Stimulated activated CD8-positive, alpha-beta memory T cell treated with anti-CD3 and anti-CD28 coated beads, Interleukin-2, amount 100 ng/mL, for 48 hours (primary cell): ENCODE measurements around the gene CSRNP3.

ENCODE experiments used
- DNase-seq, 2 donors: peaks; one replicate each; pipeline ENCODE4 v3.0.0-alpha.2; 2020; ENCODE audit warnings: low read depth in 2 of 2

The CSRNP3 gene, protein sequence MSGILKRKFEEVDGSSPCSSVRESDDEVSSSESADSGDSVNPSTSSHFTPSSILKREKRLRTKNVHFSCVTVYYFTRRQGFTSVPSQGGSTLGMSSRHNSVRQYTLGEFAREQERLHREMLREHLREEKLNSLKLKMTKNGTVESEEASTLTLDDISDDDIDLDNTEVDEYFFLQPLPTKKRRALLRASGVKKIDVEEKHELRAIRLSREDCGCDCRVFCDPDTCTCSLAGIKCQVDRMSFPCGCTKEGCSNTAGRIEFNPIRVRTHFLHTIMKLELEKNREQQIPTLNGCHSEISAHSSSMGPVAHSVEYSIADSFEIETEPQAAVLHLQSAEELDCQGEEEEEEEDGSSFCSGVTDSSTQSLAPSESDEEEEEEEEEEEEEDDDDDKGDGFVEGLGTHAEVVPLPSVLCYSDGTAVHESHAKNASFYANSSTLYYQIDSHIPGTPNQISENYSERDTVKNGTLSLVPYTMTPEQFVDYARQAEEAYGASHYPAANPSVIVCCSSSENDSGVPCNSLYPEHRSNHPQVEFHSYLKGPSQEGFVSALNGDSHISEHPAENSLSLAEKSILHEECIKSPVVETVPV

DNA sequence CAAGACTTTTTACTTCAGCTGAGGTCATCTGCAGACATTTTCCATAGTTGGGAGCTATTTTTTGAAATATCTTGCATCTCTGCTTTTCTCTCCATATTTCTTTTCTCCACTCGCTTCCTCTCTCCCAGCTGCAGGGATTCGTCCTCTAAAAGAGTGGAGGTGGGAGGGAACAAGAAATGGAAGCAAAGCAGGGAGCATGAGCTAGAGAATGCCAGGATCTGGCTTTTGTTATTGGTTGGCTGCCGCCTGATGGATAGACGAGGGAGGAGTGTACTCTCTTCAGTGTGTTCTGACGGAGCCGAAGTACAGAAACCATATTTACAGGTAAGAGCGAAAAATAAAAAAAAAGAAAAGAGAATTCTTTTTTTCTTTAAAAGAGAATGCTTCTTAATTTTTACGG, at the start of gene CSRNP3:
Gene CSRNP3, plus strand, starts transcription at position 282 of the 400 bp plus-strand sequence. CDS start 125,368 bp downstream, outside the sequence.
- no peak for DNase-seq

DNA sequence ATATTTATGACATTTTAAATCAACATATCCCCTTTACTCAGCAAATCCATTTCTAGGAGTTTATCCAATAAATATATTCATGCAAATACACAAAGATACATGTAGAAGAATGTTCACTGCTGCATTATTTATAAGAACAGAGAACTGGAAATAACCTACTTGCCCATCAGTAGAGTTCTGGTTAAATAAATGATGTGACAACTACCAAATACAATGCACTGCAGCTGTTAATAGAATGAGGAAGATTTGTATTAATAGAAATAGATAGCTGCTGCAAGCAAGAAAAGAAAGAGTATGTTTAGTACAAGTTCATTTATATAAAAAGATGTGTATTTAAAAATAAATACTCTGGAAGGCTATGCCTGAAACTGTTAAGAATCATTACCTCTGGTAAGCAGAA, 49.3 kb upstream of the CSRNP3 start:
- DNase-seq: no peak

DNA sequence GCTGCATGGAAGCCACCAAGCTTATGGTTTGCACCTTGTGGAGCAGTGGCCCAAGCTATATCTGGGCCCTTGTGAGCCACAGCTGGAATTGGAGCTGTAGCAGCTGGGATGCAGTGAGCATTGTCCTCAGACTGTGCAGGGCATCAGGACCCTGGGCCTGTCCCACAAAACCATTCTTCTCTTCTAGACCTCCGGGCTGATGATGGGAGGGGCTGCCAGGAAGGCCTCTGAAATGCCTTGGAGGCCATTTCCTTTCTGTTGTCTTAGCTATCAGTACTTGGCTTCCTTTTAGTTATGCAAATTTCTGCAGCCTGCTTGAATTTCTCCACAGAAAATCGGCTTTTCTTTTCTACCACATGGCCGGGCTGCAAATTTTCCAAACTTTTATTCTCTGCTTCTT, 46.4 kb upstream of the CSRNP3 start:
- DNase-seq: no peak

DNA sequence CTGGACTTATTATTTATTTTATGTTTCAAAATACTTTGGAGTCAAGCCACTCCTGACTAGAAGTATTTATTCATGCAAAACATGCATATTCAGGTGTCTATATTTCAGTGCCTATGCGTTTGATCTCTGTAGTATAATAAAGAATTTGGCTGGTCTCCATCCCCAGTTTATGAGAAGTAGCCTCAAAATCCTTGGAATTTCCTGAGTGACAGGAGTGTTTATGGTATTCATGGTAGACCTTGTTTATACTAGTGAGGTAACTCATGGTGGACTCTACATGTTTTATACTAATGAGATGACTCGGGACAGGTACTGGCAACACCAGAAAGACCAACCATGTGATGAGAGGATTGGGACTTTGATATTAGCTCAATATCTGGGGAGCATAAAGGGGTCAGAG, 43.9 kb upstream of the CSRNP3 start:
- no peak for DNase-seq

DNA sequence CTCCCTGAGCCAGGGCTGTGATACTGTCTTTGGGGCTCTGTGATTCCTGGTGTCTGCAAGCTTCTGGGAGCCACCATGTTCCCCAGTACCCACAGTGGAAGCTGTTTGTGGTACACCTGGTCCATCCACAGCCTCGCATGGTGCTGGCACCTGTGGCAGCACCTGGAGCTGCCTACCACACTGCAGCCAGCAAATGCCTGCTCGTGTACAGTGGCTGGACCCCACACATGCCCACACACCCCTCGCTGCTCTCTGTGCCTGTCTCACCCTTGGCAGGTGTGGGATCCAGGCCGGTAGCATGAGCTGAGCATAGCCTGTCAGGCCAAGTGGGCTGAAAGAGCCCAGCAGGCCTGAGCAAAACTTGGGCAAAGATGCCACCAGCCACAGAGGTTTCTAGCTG, 41.8 kb upstream of the CSRNP3 start:
- DNase-seq: no peak

DNA sequence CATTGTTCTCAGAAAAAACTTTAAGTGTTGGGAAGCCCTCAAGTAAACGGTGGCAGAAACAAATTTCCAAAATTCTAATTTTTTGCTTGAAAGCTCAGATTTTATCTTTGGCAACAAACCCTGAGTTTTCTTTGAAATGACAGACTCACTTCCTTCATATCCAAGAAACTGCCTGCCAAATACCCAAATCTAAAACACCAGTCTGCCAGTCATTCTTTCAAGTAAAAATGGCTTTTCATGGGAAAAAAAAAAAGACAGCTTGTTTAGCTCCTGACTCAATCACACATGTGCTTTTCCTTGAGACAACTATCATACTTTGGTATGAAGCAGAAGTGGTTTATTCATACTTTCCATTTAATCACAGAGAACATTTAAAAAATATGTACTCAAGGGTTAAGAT, 40.6 kb upstream of the CSRNP3 start:
- no peak for DNase-seq

DNA sequence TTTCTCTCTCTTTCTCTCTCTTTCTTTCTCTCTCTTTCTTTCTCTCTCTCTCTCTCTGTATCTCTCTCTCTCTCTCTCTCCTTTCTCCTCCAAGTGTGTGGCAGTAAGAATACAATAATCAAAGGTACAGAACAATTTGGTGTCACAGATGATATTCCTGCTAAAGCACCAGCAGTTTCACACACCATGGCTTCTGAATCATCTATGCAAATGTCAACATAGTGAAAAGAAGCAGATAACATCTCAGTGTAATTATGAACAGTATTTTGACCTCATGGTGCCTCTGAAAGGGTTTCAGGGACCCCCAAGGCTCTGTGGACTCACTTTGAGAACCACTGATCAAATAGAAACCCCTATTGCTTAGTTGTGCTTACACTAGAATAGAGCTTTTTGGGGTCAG, 38.5 kb upstream of the CSRNP3 start:
- DNase-seq: no peak

DNA sequence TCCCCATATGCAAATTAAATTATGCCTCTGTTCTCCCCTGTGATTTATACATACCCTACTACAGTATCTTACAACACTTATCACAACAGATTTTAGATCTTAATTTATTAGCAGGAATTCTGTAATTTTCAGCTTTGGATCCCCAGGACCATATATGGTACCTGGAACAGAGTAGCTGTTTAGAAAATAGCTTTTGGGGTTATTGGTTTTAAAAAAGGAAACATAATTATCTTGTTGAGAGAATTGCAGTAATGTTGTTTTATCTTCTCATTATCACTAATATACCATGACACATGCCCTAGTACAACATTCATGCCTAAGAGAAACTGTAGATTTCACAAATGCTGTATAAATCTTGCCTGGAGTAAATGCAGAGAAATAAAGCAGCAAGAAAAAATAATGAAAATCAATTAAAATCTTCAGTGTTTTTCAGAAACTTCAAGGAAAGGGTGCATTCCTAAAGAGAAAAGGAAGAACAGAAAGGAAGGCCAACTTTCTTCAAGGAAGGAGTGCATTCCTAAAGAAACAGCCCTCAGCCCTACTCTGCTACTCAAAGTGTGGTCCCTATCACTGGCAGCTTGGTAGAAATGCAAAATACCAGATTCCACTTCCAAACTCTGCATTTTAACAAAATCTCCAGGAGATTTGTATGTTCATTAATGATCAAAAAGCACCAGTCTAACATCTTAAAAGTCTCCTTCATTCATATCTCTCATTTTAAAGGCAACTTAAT, 37.1 kb upstream of the CSRNP3 start:
- no peak for DNase-seq

DNA sequence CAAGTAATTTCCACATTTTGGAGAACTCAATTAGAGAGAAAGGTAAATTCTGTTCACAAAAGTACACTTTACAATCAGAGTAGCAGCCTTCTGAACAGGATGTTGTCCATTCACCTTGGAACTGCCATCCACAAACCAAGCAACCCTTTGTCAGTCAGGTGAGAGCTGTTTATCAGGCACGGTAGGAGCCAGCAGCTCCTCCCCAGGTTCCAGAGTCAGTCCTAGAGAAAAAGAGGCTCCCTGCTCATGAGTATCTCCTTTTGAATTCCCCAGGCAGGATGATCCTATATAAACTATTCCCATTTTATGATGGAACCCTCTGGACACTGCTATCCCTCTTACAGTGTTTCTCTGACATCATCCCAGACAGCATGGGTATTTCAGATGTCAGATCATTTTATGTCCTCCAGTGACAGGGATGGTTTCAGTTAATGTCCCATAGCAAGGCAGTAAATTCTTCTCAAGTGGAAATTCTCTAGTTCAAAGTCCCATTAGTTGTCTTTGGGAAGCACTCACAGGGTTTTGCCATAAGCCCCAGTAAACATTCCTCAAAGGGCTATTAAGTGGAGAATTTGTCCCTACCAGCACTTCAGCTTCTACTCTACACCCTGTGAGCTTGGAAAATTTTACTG, 34.5 kb upstream of the CSRNP3 start:
- DNase-seq: no peak

DNA sequence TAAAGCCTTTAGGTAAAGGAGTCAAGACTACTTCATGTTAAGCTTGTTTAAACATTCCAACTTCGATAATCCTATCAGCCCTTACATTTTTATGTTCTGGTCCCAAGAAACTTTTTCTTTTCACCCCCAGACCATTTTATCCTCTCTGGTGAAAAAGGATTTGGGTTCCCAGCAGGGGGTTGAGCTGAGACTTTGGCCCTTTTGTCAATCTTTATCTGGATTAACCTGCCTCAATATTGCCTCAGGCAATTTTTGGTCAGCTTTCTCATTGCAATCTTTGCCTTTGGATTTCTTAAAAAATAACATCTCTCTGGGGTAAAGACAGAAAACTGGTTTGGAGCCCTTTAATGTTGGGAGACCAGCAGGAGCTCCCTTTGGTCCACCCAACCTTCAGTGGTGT, 33.9 kb upstream of the CSRNP3 start:
- no peak for DNase-seq

DNA sequence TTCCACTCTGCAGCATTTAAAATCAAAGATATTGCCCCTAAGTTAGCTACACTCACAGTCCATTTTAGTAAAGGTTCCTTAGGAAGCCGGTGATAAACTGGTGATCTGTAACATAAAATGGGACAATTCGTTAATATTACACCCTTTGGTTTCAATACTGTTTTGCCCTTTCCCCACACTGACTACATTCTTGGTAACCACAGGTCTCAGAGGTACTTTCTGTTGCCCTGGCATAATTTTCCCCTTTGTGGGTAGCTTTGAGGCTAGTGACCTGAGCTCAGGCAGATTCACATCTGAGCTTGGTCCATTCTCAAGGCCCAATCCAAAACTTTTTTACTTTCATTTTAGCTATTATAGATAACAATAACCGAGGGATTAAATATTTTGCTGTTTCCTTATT, 32.9 kb upstream of the CSRNP3 start:
- DNase-seq: no peak

DNA sequence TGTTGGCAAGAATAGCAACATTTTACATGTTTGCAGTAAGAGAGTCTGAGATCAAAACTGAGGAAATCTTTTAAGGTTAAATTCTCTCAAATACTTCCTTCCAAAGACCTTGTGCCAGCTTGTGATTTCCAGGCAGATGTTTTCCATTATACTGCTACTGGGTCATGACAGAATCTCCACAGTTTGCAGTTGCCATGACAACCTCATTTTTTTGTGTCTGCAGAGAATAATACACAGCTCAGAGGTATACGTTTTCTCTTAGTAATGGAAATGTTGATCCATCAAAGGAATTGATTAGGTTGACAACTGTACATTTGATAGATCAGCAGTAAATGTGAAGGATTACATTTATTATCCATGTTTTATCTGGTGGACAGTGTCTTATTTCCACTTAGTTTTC, 29.1 kb upstream of the CSRNP3 start:
- no peak for DNase-seq

DNA sequence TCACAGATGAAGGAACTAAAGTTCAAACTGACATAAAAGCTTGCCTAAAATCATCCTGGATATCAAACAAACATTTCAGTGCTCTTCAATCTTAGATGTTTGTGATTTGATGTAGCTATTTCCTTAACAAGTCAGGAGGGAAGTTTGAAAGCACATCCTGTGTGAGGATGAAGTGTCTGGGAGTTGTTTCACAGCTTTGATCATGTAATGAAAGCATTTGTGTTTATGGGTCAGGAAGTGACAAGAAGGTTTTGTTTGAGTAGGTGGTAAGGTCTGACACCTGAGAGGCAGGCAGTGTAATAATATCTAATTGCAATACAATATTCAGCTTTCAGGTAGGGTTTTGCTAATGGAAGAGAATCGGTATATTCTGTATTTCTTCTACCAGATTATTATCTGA, 26.0 kb upstream of the CSRNP3 start:
- DNase-seq: no peak

DNA sequence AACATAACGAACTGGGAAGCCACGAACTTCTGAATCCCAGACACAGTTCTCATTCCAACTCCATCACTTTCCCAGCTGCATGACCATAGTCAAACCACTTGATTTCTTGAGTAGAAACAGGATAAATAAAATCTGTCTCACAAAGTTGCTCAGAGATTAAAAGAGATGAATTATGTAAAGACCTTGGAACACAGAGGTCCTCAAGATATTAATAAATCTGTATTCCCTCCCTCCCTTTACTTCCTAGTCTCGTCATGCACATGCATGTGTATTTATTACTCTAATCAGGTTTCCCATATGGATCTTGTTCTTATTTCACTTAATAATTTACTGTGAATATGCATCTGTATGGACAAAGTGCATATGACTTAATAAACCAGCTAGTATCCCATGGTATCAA, 21.1 kb upstream of the CSRNP3 start:
- DNase-seq: no peak

DNA sequence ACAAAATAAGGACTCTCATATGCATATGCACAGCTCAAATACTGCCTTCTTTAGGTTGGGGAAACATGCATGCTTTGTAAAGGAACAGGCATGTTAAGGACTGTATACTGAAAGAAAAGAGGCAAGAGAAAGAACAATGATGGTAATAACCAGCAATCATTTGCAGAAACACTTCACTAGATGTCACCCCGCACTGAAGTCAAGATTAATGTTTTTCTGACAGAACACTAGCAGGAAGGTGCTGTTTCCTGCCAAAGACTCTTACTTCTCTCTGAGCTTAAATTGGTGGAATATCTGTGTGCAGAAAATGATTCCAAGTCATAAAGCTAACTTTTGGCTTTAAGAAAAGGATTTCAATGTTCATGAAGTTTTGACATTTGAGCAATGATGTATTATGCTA, 19.3 kb upstream of the CSRNP3 start:
- no peak for DNase-seq

DNA sequence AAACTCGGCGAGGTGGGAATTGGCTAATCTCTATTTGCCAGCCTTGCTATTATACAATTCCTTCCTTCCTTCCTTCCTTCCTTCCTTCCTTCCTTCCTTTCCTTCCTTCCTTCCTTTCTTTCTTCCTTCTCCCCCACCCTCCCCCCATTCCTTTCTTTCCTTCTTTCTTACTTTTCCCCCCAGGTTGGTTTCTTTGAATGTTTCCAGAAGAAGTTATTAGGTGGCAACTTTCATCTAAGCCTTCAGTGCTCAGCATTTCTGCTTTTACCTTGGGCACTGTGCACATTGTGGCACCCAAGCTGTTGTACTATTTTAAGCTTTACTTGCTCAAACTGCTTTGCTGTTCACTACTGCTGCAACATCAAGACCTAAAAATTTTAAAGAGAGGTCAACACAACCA, 17.2 kb upstream of the CSRNP3 start:
- DNase-seq: no peak

DNA sequence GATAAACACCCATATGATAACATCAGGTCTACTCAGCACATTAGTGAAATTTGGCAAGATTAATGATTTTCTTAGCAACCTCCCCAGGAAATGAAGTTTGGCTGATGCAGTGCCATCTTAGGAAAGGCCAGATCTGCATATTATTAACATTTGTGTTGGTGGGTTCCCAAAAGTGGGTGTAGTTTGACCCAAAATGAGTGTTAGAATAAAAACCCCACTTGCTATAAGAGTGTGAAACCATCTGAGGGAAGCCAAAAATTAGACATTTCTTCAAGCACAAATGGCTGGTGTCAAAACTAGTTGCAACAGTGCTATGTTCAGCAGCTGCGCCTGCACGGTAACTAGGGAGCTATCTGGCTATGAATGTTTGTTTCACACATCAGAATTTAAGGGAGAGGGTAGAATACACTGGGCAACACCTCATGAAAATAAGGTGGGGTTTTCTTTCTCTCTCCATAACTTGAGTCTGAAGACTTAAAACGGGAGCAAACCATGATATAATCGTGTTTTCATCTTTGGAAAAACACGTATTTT, 15.9 kb upstream of the CSRNP3 start:
- DNase-seq: no peak

DNA sequence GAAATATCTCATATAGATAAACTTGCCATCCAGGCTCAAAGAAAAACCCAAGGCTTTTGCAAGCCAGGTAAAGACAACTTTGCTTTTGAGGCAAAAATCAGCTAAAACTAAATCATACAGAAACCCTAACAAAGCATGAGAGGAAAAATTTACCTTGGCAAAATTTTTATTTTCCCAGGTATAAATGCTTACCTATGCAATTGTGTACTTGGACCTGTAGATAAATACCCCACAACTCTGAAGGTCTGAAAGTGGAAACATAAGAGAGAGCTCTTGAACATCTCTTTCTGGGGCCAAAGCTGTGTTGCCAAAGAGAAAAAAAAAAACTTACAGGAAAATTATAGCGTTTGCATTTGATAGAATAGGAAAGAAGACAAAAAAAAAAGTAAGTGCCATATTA, 14.6 kb upstream of the CSRNP3 start:
- DNase-seq: no peak

DNA sequence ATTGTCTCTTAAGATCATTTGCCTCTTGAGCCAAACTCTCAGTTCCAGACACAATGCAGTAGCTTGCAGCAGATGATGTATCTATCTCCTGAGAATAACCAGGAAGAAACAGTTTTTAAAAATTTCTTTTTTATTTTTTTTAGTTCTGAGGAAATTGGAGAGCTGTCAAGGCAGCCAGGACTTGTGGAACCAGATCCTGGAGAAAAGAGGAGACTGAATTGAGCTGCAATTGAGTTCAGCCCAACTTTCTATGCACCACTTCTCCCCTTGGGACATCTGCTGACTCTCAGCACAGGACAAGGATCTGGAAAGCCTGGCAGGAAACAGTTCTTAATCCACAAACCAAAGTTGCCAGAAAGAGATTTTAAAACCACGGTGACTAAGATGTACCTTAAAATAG, 13.5 kb upstream of the CSRNP3 start:
- no peak for DNase-seq

DNA sequence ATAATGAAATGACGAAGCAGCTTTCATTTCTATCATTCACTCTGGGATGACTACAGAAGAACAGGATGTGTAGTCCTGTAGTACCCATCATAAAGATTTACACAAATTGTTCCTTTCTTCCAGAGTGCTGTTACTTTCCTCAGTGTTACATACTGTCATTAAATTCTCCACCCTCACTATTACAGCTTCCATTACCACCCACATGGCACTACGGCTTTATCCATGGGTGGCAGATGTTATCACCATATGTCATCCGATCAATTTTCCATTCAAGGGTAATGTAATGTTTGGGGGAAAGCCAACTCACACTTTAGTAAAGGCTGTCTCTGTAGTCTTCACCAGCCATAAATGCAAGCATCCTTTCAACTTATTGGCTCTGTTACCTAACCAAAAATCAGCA, 7.1 kb upstream of the CSRNP3 start:
- no peak for DNase-seq

DNA sequence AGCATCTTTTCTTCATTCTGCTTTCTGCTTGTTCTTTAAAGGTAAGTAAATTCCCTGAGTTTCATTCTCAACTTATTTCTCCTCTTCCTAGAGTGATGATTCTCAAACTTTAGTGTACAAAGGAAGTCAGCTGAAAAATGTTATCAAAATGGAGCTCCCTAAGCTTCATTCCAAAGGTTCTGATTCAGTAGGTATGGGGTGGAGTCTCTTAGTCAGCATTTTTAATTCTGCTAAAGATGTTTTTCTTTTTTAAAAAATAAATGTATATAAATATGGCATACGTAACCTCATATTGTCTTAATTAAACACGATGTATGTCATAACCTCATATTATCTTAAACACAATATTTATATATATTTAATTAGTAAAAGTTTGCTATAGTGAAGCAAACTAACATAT, 3.1 kb upstream of the CSRNP3 start:
- DNase-seq: no peak

DNA sequence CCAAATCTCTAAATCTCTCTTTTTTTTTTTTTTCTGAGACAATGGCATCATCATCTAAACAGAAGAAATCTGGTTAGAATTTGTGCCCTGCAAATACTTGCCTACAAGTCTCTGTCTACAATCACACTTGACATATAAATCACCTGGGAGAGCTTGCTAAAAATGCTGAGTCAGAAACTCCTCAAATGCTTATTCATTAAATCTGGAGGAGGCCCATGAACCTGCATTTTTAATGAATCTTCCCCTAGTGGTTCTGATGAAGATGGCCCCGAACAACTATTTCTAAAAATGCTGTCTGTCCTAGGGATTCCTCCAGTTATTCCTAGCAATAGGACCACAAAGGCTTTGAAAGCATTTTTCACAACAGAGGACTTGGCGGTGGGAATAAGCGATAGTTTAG, 1.6 kb upstream of the CSRNP3 start:
- no peak for DNase-seq
